Peyer's patch (tissue), 4 donors: ENCODE data around the gene CRADD.

Experiments used
- POLR2A ChIP-seq, 2 donors: fragments of 450-650 bp; IDR thresholded peaks; one replicate each; pipeline ENCODE4 v1.5.1; 2017; ENCODE audit warnings: antibody characterized with exemption in 2 of 2, mild to moderate bottlenecking in 2 of 2, moderate library complexity in 2 of 2
- TF ChIP-seq, protein P1 (sequence below), 6 experiments: fragments of 450-650 bp in 4 of 6; fragments of 200-600 bp in 2 of 6; sonication (generic) in 1 of 6; IDR thresholded peaks; one replicate each; pipeline ENCODE4 v1.5.1; 2017 to 2019; ENCODE audit warnings: antibody characterized with exemption in 6 of 6, mild to moderate bottlenecking in 3 of 6, moderate library complexity in 1 of 6

DNA sequence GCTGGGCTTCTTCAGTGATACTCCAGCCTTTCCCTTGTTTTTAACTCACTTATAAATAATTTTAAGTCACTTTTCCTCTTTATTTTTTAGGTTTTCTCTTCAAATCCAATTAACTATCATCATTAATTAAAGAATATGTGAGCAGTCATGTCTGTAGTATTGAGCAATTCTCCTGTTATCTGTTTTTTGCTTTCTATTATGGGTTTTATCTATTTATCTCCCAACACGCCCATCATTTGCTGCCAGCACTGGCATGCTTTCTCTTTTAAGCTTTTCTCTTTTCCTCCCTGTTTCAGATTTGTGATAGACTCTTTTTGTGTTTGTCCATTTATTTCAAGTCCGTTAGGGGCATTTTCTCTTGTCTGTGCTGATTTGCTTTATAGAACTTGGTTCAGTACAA, 72.3 kb downstream of the CRADD start:
- TF ChIP-seq, protein P1, sequence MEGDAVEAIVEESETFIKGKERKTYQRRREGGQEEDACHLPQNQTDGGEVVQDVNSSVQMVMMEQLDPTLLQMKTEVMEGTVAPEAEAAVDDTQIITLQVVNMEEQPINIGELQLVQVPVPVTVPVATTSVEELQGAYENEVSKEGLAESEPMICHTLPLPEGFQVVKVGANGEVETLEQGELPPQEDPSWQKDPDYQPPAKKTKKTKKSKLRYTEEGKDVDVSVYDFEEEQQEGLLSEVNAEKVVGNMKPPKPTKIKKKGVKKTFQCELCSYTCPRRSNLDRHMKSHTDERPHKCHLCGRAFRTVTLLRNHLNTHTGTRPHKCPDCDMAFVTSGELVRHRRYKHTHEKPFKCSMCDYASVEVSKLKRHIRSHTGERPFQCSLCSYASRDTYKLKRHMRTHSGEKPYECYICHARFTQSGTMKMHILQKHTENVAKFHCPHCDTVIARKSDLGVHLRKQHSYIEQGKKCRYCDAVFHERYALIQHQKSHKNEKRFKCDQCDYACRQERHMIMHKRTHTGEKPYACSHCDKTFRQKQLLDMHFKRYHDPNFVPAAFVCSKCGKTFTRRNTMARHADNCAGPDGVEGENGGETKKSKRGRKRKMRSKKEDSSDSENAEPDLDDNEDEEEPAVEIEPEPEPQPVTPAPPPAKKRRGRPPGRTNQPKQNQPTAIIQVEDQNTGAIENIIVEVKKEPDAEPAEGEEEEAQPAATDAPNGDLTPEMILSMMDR (IDR thresholded peaks at IDR 0.05), result no peak
- TF ChIP-seq POLR2A (IDR thresholded peaks at IDR 0.05), result no peak
